ENCODE results near the gene ARMH3.

ARMH3 gene

GRCh38 chr10:101974091-101974971 is 81.6 kb downstream of the ARMH3 start:
- DNase-seq: no peak

- no peak for DNase-seq
These were observed 83.2 kb downstream of the ARMH3 start for GRCh38 chr10:101972761-101973160.

GRCh38 chr10:101969412-101969922 is 86.5 kb downstream of the ARMH3 start:
- DNase-seq: no peak

GRCh38 chr10:101968940-101969321 is 87.0 kb downstream of the ARMH3 start:
- DNase-seq: no peak

GRCh38 chr10:101968286-101968939 is 87.6 kb downstream of the ARMH3 start:
- DNase-seq: no peak

- DNase-seq: no peak
These were observed 88.3 kb downstream of the ARMH3 start for GRCh38 chr10:101967713-101968112.

GRCh38 chr10:101967119-101967518 is 88.9 kb downstream of the ARMH3 start:
- no peak for DNase-seq

GRCh38 chr10:101965075-101965765 is 90.8 kb downstream of the ARMH3 start:
- DNase-seq: no peak

- no peak for DNase-seq
These were observed 94.1 kb downstream of the ARMH3 start for GRCh38 chr10:101961591-101962498.

GRCh38 chr10:101960879-101961395 is 95.0 kb downstream of the ARMH3 start:
- no peak for DNase-seq

GRCh38 chr10:101959346-101959916 is 96.5 kb downstream of the ARMH3 start:
- no peak for DNase-seq

- DNase-seq: no peak
These were observed 97.3 kb downstream of the ARMH3 start for GRCh38 chr10:101958691-101959090.

- DNase-seq: no peak
These were observed 99.1 kb downstream of the ARMH3 start for GRCh38 chr10:101956898-101957297.

- DNase-seq: no peak
These were observed 99.9 kb downstream of the ARMH3 start for GRCh38 chr10:101956117-101956516.

GRCh38 chr10:101952191-101952590 is 103.8 kb downstream of the ARMH3 start:
- DNase-seq: no peak

GRCh38 chr10:101950213-101950612 is 105.8 kb downstream of the ARMH3 start:
- no peak for DNase-seq

- no peak for DNase-seq
These were observed 114.1 kb downstream of the ARMH3 start for GRCh38 chr10:101941871-101942270.

GRCh38 chr10:101940916-101941315 is 115.1 kb downstream of the ARMH3 start:
- DNase-seq: no peak

- no peak for DNase-seq
These were observed 116.2 kb downstream of the ARMH3 start for GRCh38 chr10:101939729-101940128.

GRCh38 chr10:101939008-101939648 is 116.8 kb downstream of the ARMH3 start:
- DNase-seq: no peak

- no peak for DNase-seq
These were observed 117.5 kb downstream of the ARMH3 start for GRCh38 chr10:101938305-101939007.

All from eye (tissue), 1 donor.